Measurements from ENCODE around the gene ATF3. TPM values are rescaled to one million over a fixed set of nuclear protein-coding genes. Genes with fewer than 3 reads are reported as not detected.

Gene ATF3
- total RNA-seq, 2 donors from 2014 or later: 6.0 to 14.8 TPM

- no peaks in the 10 kb centered on the region for H3K4me1 ChIP-seq (replicated peaks)
- H3K27ac ChIP-seq: no peak overlapping the region
- no peak overlapping the region for H3K4me3 ChIP-seq
- intact Hi-C loops (cut with DNase I): no loop called here
- no peak for TF ChIP-seq CTCF (IDR thresholded peaks at IDR 0.05)
- TF ChIP-seq POLR2AphosphoS5 (IDR thresholded peaks at IDR 0.05): no peak
- no peak for TF ChIP-seq POLR2A (IDR thresholded peaks at IDR 0.05)
- no peaks in the 10 kb centered on the region for H3K9me3 ChIP-seq
- H3K36me3 ChIP-seq: no peaks in the 10 kb centered on the region
- 68% methylated on average over 11 of the region's 11 CpGs for WGBS
- no peak for DNase-seq (ENCODE audit: low spot score)
- no peaks in the 10 kb centered on the region for H3K27me3 ChIP-seq (replicated peaks; ENCODE audit: insufficient read depth)
These were observed 8.3 kb upstream of the ATF3 start for GRCh38 chr1:212600071-212600915.

DNA sequence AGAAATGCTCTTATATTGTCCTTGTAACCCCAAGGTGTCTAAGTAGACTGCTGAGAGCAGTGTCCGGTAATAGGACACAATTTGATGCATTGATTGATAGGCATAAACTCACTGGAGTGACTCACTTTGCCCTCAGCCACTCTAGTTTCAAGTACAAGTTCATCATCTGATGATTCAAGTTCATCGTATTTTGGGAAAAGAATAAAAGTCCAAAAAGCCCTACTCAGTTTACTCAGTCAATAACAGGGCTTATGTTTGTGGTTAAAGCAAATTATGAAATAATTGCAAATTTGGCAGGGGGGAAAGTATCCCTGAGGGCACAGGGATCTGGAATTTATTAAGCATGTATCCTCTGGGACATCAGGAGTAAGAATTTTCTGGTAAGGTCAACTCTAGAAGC lies 7.6 kb upstream of the ATF3 start:
- no peak for DNase-seq (ENCODE audit: low spot score)
- no peak overlapping the region for H3K27ac ChIP-seq
- H3K4me1 ChIP-seq (replicated peaks): no peaks in the 10 kb centered on the region
- no peaks in the 10 kb centered on the region for H3K9me3 ChIP-seq
- no peaks in the 10 kb centered on the region for H3K27me3 ChIP-seq (replicated peaks; ENCODE audit: insufficient read depth)
- TF ChIP-seq CTCF (IDR thresholded peaks at IDR 0.05) (no peak), POLR2AphosphoS5 (IDR thresholded peaks at IDR 0.05) (no peak), POLR2A (IDR thresholded peaks at IDR 0.05) (no peak)
- 65% methylated on average over 2 of the region's 2 CpGs for WGBS
- no peak overlapping the region for H3K4me3 ChIP-seq
- no peaks in the 10 kb centered on the region for H3K36me3 ChIP-seq
- intact Hi-C loops (cut with DNase I): no loop called here

GRCh38 chr1:212601524-212601923 lies 7.0 kb upstream of the ATF3 start:
- DNase-seq (ENCODE audit: low spot score): no peak
- Histone ChIP-seq H3K4me3 (no peak overlapping the region), H3K4me1 (replicated peaks) (no peaks in the 10 kb centered on the region), H3K36me3 (no peaks in the 10 kb centered on the region), H3K9me3 (no peaks in the 10 kb centered on the region), H3K27ac (no peak overlapping the region), H3K27me3 (replicated peaks; ENCODE audit: insufficient read depth) (no peaks in the 10 kb centered on the region)
- intact Hi-C loops (cut with DNase I): no loop called here
- TF ChIP-seq POLR2AphosphoS5 (IDR thresholded peaks at IDR 0.05): no peak
- no peak for TF ChIP-seq POLR2A (IDR thresholded peaks at IDR 0.05)
- TF ChIP-seq CTCF (IDR thresholded peaks at IDR 0.05): no peak
- 87% methylated on average over 2 of the region's 2 CpGs for WGBS

DNA sequence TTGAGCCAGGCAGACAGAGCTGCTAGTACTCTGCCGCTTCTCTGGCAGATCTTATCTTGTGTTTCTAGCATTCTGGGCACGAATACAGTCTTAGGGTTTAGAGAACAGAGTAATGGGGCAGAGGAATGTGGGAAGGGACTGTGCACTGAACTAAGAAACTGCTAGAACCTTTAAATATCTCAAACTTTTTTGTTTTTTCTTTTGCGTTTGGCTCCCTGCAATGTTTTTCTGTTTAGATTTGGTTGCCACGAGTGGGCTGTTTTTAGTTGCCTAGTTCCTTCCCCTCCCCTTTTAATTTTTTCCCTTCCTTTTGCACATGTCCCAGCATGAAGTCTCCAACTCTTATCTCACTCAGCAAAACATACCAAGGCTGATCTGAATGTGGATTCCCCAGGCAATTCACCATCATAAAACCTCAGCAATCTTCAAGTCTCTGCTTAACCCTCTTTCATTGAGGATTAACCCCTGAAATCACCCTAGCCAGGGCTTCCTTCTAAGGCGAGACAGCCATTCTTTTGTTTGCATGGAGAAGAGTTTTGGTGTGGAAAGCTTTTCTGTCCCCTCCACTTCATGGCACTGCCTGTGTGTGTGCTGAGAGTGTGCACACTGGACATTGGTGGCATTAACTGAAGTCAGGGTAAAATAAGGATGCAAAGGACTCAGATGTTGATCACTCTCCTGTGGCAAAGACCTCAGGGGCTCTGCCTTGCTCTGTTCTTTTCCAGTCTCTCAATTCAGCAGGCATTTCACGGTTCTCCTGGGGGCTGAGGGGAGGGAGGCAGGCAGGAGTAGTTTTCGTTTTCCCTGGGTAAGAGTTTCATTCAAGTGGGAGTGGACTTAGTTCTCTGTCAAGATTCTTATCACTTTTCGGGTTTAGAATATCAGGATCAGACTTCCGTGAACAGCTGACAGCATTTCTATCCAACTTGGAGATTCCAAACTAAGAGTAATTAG lies 2.8 kb upstream of the ATF3 start:
- H3K4me3 ChIP-seq: no peak overlapping the region
- 2% methylated on average over 9 of the region's 9 CpGs for WGBS
- intact Hi-C loops (cut with DNase I): loop anchor here (5.0 kb wide), 1 partner anchor 128 kb away; no protein-coding TSS in a partner anchor
- H3K27me3 ChIP-seq (replicated peaks; ENCODE audit: insufficient read depth): no peaks in the 10 kb centered on the region
- no peaks in the 10 kb centered on the region for H3K9me3 ChIP-seq
- no peaks in the 10 kb centered on the region for H3K36me3 ChIP-seq
- TF ChIP-seq CTCF (IDR thresholded peaks at IDR 0.05) (no peak), POLR2AphosphoS5 (IDR thresholded peaks at IDR 0.05) (peak; percentile 35), POLR2A (IDR thresholded peaks at IDR 0.05) (no peak)
- H3K4me1 ChIP-seq (replicated peaks): peaks cover 4% of the 10 kb centered on the region
- peak overlapping the region; percentile 89 to 99 for H3K27ac ChIP-seq
- peak; percentile 34 for DNase-seq (ENCODE audit: low spot score)
